SK-N-SH (cell line): Measurements from ENCODE around the gene IL1RL2. TPM values are rescaled to one million over a fixed set of nuclear protein-coding genes. Genes with fewer than 3 reads are reported as not detected.

Experiments used
- CTCF ChIA-PET: fragments of 300-600, 350-600 bp; formaldehyde crosslinking; extraction: SDS; loops from one replicate; lab custom pipeline; 2021; lab: Yijun Ruan, JAX
- POLR2A ChIA-PET: fragments of 350-600 bp; sonication (Branson Sonifier 250); formaldehyde crosslinking; extraction: SDS; loops from one replicate; lab custom pipeline; 2020; ENCODE audit warnings: antibody characterized with exemption, inconsistent platforms; lab: Yijun Ruan, JAX
- DNase-seq: peaks from one replicate; pipeline ENCODE4 v3.0.0; 2012
- H2AFZ ChIP-seq: fragments of 200-600 bp; sonication (generic); 2 replicates; pipeline ENCODE4 v1.8.1; 2016; ENCODE audit warnings: antibody characterized with exemption, mild to moderate bottlenecking, low read depth
- H3F3A ChIP-seq: fragments of 200-600 bp; sonication (generic); replicated peaks from 2 replicates; pipeline ENCODE3; 2016; ENCODE audit warnings: antibody characterized with exemption, mild to moderate bottlenecking; ENCODE audit not compliant: insufficient read depth
- H3K27ac ChIP-seq, 2 experiments: fragments of 200-500 bp in 1 of 2; fragments of 200-600 bp in 1 of 2; sonication (Bioruptor generic) in 1 of 2; sonication (generic), shearing (Covaris generic) in 1 of 2; 2 replicates each; pipeline versions ENCODE4 v1.5.1 to v1.6.1; 2014 to 2016; ENCODE audit warnings: low read depth in 2 of 2, inconsistent platforms in 1 of 2, low read length in 1 of 2, mild to moderate bottlenecking in 1 of 2, mixed read lengths in 1 of 2
- H3K27me3 ChIP-seq: fragments of 200-600 bp; sonication (generic), shearing (Covaris generic); 2 replicates; pipeline ENCODE4 v1.6.1; 2016; ENCODE audit warnings: mixed run types; ENCODE audit not compliant: insufficient read depth
- H3K36me3 ChIP-seq, 2 experiments: fragments of 200-500 bp in 1 of 2; fragments of 200-600 bp in 1 of 2; sonication (Bioruptor generic) in 1 of 2; sonication (generic) in 1 of 2; replicated peaks in 1 of 2; 2 replicates each; pipeline versions ENCODE3 to v1.5.1; 2014 to 2016; ENCODE audit warnings: low read length in 1 of 2, mild to moderate bottlenecking in 1 of 2; ENCODE audit not compliant: insufficient read depth in 2 of 2, control insufficient read depth in 1 of 2
- H3K4me1 ChIP-seq, 2 experiments: fragments of 200-500 bp in 1 of 2; fragments of 200-600 bp in 1 of 2; sonication (Bioruptor generic) in 1 of 2; sonication (generic), shearing (Covaris generic) in 1 of 2; 2 replicates each; pipeline versions ENCODE4 v1.5.1 to v1.6.1; 2014 to 2016; ENCODE audit warnings: low read depth in 1 of 2, low read length in 1 of 2, mixed run types in 1 of 2; ENCODE audit not compliant: insufficient read depth in 2 of 2, control insufficient read depth in 1 of 2
- H3K4me2 ChIP-seq: fragments of 200-600 bp; sonication (generic), shearing (Covaris generic); 2 replicates; pipeline ENCODE4 v1.6.1; 2017; ENCODE audit warnings: mixed run types
- H3K4me3 ChIP-seq, 2 experiments: fragments of 200-500 bp in 1 of 2; fragments of 200-600 bp in 1 of 2; sonication (Bioruptor generic) in 1 of 2; sonication (generic), shearing (Covaris generic) in 1 of 2; 2 replicates each; pipeline versions ENCODE4 v1.5.1 to v1.8.1; 2014 to 2016; ENCODE audit warnings: low read depth in 2 of 2, inconsistent platforms in 1 of 2, low read length in 1 of 2, mild to moderate bottlenecking in 1 of 2, mixed read lengths in 1 of 2, moderate library complexity in 1 of 2
- H3K79me2 ChIP-seq: fragments of 200-600 bp; sonication (generic); 2 replicates; pipeline ENCODE4 v1.8.1; 2017; ENCODE audit warnings: mild to moderate bottlenecking; ENCODE audit not compliant: insufficient read depth
- H3K9ac ChIP-seq: fragments of 200-600 bp; sonication (generic); 2 replicates; pipeline ENCODE4 v1.6.1; 2017; ENCODE audit warnings: mixed run types
- H3K9me2 ChIP-seq: fragments of 200-600 bp; sonication (generic); 2 replicates; pipeline ENCODE4 v1.6.1; 2017; ENCODE audit warnings: mixed run types
- H3K9me3 ChIP-seq: fragments of 200-600 bp; sonication (generic); 2 replicates; pipeline ENCODE4 v1.6.1; 2017; ENCODE audit warnings: mixed run types, mild to moderate bottlenecking, moderate library complexity
- H4K20me1 ChIP-seq: fragments of 200-600 bp; sonication (generic); 2 replicates; pipeline ENCODE4 v1.6.1; 2017; ENCODE audit warnings: mild to moderate bottlenecking, mixed run types; ENCODE audit not compliant: insufficient read depth
- FOSL2 ChIP-seq: IDR thresholded peaks from 2 replicates; pipeline ENCODE4 v1.4.0; 2012; ENCODE audit warnings: low read depth, mild to moderate bottlenecking, moderate library complexity, borderline replicate concordance
- RAD21 ChIP-seq: IDR thresholded peaks from 2 replicates; pipeline ENCODE4 v1.6.1; 2012; ENCODE audit warnings: mild to moderate bottlenecking, low read length
- TEAD4 ChIP-seq: IDR thresholded peaks from 2 replicates; pipeline ENCODE4 v1.4.0; 2012; ENCODE audit warnings: mild to moderate bottlenecking, borderline replicate concordance; ENCODE audit not compliant: insufficient read depth
- WGBS: methylation state at CpG from one replicate; pipeline ENCODE4 v1.1.6; 2017; ENCODE audit warnings: low lambda C conversion rate; 5-methylcytosine and 5-hydroxymethylcytosine counted together
- polyA plus RNA-seq, 3 experiments: library from polyadenylated mRNA; depleted of rRNA; stranded (reverse); fragments of >200 nt; gene quantifications; 2 replicates each; pipeline ENCODE4 v1.2.3, GENCODE V29; 2012
- TF ChIP-seq, protein P1 (sequence below): fragments of 150-350 bp; IDR thresholded peaks from 2 replicates; pipeline ENCODE4 v1.6.1; 2016; ENCODE audit warnings: mild to moderate bottlenecking, low read depth, low read length
- TF ChIP-seq, protein P2 (sequence below): IDR thresholded peaks from 2 replicates; pipeline ENCODE4 v1.6.1; 2012; ENCODE audit warnings: mild to moderate bottlenecking, low read depth, low read length, moderate library complexity
- TF ChIP-seq, protein P3 (sequence below): IDR thresholded peaks from 2 replicates; pipeline ENCODE4 v1.4.0; 2012; ENCODE audit warnings: low read depth, borderline replicate concordance

Gene IL1RL2
- polyA plus RNA-seq, 1 of the 3 experiments (the other 2 are of a cell fraction), result 0.05 TPM

DNA sequence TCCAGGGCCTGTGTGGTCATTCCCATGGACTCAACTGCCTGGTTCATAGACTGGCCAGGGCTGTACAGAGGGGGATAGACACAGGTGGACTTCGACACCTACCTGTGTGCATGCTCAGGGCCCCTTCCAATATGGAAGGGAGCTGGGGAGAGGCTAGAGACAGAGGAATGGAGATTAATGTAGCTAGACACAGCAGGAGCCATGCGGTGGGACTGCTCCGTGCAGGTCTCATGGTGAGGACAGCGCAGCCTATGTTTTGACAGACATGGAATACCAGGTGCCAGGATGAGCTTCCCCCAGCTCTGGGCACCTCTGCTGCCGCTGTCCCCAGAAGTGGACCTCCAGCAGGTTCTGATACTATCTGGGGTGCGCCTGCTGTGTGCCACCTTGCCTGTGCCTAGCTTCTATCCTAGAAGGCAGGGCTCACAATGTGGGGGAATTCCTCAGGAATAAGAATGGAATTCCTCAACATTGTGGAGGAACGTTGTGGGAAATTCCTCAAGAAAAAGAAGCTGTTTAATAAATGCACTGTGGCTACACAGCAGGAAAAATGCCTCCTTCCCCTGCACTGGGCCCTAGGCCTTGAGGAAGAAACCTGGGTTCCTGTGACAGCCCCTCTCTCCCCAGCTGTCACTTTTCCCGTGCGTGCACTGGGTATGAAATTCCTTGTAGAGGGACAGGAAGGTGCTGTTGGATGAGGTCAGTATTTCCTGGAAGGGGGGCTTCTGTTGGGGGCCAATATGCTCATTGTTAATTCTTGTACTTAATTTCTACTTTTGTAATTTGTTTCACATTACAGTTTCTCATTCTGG lies 37.0 kb upstream of the IL1RL2 start (continued):
- TF ChIP-seq, protein P1, sequence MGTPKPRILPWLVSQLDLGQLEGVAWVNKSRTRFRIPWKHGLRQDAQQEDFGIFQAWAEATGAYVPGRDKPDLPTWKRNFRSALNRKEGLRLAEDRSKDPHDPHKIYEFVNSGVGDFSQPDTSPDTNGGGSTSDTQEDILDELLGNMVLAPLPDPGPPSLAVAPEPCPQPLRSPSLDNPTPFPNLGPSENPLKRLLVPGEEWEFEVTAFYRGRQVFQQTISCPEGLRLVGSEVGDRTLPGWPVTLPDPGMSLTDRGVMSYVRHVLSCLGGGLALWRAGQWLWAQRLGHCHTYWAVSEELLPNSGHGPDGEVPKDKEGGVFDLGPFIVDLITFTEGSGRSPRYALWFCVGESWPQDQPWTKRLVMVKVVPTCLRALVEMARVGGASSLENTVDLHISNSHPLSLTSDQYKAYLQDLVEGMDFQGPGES, result no peak
- no peak for TF ChIP-seq TEAD4

DNA sequence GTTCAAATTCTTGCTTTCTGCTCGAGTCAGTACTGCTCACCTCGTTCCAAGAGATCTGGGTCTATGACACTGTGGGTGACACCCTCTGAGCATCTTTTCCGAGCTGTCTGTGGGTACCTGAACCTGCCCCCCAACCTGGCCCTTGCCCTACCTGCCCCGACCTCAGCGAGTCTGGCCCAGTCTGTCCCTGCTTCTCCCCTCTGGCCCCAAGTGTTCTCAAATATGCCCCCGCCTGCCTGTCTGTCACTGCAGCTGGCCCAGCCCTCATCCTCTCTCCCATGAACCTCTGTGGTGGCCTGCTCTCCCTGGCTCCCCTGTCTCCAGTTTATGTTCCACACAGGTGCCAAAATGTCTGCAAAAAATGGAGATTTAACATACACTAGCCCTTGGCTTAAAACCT lies 32.5 kb upstream of the IL1RL2 start:
- H3K4me1 ChIP-seq, result no peaks in the 10 kb centered on the region
- H3K4me2 ChIP-seq, result no peak overlapping the region
- 47% methylated on average over 6 of the region's 6 CpGs for WGBS
- H3K36me3 ChIP-seq, result peaks cover 0 to 8% of the 10 kb centered on the region in 2 experiments
- H3K9me2 ChIP-seq, result no peaks in the 10 kb centered on the region
- ChIA-PET CTCF (interaction anchor here (1.4 to 1.5 kb wide), 2 partner anchors 9 to 134 kb away, joined by 3 to 7 read pairs; no protein-coding TSS in a partner anchor), POLR2A (no interaction called here)
- H3K4me3 ChIP-seq, result no peak overlapping the region
- TF ChIP-seq FOSL2 (no peak), RAD21 (no peak)
- TF ChIP-seq, protein P2, sequence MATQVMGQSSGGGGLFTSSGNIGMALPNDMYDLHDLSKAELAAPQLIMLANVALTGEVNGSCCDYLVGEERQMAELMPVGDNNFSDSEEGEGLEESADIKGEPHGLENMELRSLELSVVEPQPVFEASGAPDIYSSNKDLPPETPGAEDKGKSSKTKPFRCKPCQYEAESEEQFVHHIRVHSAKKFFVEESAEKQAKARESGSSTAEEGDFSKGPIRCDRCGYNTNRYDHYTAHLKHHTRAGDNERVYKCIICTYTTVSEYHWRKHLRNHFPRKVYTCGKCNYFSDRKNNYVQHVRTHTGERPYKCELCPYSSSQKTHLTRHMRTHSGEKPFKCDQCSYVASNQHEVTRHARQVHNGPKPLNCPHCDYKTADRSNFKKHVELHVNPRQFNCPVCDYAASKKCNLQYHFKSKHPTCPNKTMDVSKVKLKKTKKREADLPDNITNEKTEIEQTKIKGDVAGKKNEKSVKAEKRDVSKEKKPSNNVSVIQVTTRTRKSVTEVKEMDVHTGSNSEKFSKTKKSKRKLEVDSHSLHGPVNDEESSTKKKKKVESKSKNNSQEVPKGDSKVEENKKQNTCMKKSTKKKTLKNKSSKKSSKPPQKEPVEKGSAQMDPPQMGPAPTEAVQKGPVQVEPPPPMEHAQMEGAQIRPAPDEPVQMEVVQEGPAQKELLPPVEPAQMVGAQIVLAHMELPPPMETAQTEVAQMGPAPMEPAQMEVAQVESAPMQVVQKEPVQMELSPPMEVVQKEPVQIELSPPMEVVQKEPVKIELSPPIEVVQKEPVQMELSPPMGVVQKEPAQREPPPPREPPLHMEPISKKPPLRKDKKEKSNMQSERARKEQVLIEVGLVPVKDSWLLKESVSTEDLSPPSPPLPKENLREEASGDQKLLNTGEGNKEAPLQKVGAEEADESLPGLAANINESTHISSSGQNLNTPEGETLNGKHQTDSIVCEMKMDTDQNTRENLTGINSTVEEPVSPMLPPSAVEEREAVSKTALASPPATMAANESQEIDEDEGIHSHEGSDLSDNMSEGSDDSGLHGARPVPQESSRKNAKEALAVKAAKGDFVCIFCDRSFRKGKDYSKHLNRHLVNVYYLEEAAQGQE, result no peak
- TF ChIP-seq, protein P3, sequence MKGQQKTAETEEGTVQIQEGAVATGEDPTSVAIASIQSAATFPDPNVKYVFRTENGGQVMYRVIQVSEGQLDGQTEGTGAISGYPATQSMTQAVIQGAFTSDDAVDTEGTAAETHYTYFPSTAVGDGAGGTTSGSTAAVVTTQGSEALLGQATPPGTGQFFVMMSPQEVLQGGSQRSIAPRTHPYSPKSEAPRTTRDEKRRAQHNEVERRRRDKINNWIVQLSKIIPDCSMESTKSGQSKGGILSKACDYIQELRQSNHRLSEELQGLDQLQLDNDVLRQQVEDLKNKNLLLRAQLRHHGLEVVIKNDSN, result no peak
- no peak overlapping the region for H3K9ac ChIP-seq
- no peak overlapping the region for H3K27ac ChIP-seq
- H3K79me2 ChIP-seq, result no peaks in the 10 kb centered on the region
- DNase-seq, result no peak
- no peaks in the 10 kb centered on the region for H3K27me3 ChIP-seq
- no peaks in the 10 kb centered on the region for H3F3A ChIP-seq
- H4K20me1 ChIP-seq, result no peaks in the 10 kb centered on the region
- H3K9me3 ChIP-seq, result no peaks in the 10 kb centered on the region
- H2AFZ ChIP-seq, result no peak overlapping the region
